HG02571 (cell line): ENCODE measurements around the gene KDM2A.
A peak's percentile ranks its signal among the peaks of the same experiment; 100 is the strongest.
"Not testable (repeated sequence)": the region's sequence is repeated elsewhere in the genome, so short reads cannot be mapped to it uniquely, and the experiment has no call there.

Experiments used
- ATAC-seq: cut with Tn5 transposase; IDR thresholded peaks from one replicate; pipeline ENCODE4 v1.9.1; 2021; ENCODE audit warnings: mild to moderate bottlenecking, moderate library complexity; ENCODE audit not compliant: unreplicated experiment

KDM2A gene

DNA sequence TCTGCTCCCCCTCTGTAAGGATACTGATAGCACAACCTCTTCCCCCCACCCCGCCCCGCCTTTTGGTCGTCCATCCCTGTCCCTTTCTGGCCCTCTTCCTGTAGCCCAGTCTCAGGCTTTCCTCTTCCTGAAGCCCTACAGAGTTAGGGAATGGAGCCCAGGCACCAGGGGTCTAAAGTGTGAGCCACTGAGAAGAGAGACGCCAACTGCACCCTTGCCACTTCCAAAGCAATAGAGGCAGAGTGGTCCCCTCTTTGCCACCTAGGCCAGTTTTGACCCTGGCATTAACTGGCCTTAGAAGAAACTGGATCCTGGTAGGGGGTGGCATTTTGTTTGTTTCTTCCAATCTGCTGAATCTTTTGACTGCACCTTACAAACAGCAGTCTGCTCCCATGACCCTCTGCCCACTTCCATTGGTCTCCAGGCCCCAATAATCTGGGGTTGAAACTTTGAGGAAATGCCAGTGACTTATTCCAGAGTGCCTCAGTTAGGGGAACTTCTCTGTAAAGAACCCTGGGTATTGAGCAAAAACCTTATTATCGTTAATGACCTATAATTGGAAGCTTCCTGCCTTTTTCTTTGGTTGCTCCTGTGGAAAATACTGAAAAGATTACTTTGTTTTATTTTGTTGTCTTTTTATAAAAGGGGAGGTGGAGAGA, 137.5 kb downstream of the KDM2A start:
- no peak for ATAC-seq

DNA sequence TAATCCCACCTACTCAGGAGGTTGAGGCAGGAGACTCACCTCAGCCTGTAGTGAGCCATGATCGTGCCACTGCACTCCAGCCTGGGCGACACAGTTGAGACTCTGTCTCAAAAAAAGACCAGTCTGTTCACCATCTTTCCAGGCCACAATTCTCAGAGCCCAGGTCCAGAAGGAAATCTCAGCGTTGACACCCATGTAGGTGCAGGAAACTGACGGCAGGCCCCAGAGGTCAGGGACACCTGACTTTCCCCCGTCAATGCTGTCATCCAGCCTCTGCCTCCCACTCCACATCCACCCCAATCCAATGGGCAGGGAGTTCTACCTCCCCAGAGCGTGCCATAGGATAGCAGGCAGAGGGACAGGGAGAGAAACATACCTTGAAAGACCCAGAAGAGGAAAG, 141.3 kb downstream of the KDM2A start:
- no peak for ATAC-seq

DNA sequence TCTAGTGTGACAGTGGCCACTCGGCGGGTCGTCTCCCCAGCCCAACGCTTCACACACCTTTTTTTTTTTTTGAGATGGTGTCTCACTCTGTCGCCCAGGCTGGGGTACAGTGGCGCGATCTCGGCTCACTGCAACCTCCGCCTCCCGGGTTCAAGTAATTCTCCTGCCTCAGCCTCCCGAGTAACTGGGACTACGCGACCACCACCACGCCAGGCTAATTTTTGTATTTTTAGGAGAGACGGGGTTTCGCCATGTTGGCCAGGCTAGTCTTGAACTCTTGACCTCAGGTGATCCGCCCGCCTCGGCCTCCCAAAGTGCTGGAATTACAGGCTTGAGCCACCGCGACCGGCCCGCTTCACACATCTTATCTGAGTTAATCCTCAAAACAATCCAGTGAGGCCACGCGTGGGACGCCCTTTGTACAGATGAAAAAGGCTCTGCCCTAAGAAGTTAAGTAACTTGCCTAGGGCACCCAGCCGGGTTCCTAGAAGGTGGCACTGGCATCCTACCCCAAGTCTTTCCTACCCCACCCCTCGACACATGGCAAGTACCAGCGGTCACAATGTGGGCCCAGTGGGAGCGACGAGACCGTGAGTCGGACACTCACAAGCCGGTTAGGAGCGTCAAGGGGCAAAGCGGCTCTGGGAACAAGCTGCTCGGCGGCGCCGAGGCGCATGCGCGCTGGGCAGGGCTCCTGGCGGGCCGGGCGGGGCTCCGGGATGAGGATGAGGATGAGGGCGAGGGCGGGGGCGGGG, 142.0 kb downstream of the KDM2A start:
- ATAC-seq = not testable (repeated sequence)

DNA sequence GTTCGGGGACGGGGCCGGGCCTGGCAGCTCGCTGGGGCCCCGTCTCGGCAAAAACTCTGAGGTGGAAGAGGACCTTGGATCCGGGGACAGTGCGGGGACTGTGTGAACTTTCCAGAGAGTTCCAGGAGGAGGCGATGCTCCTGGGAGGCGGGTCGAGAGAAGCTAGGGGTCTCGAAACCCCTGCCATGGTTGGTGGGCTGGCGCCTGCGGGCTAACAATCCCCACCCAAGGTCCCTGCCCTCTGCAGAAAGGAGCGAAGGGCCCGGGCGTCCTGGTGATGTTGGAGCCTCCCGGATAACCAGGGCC, 142.5 kb downstream of the KDM2A start:
- no peak for ATAC-seq

DNA sequence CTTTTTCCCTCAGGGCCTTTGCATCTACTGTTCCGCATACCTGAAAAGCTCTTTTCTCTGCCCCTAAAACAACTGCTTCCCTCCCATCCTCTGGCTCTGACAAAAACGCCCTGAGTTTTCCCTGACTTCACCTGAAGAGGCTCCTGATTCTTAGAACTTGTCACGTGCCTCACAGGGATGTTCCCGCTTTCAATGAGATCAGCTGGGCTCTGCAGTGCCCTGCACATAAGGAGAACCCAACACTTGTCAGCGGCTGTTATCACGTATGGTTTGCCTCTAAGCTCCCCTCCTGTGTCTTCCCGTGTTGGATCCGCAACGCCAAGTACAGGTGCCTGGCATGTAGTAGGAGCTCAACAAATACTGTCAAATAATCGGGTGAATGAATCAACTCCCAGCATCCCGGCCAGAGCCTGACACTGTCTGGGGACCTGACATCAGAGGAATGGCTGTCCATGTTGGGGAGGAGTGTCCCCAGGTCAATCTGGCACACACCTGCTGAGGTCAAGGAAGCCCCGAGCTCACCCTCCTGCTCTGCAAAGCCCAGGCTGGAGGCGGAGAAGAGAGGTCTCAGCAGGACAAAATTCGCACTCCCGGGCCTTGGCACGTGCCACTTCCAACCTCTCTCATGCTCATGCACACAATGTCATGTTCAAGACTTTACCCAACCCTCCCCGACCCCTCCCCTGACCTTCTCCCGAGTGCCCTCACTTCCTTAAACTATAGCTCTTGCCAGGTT, 143.1 kb downstream of the KDM2A start:
- ATAC-seq = no peak

DNA sequence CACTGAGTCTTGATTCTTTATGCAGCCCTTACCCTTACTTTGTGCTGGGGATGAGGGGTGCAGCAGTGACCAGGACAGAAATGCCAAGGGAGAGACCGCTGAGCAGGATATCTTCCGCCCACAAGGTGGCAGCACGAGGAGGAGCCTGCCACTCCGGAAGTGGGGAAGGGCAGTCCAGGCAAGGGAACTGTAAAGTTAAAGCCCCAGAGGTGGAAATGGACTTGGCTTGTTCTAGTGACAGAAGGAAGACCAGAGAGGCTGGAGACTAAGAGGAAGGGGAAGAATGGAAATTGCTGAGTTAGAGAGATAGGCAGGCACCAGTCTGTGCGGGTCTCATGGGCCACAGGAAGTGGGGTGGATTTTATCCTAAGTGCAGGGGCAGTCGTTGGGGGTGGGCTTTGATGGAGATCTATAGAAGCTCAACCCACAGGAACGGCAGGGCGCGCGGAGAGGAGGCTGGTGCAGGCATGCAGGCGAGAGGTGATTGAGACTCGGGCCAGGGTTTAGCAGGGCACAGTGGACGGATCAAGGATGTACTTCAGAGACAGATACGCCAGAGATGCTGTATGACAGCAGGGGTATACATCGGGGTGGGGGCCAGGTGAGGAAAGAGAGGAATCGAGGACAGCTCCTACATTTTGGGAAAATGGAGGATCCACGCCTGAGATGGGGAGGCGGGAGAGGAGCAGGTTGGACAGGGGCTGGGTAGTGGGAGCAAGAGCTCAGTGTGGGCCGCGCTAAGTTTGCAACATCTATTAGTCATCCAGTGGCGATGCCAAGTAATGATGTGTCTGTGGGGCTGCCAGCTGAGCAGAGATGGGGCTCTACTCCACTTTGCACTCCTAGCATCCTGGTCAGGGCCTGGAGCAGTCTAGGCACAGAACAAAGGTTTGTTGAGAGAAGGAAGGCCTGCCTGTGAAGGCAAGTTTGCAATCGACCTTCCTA, 143.9 kb downstream of the KDM2A start:
- no peak for ATAC-seq

DNA sequence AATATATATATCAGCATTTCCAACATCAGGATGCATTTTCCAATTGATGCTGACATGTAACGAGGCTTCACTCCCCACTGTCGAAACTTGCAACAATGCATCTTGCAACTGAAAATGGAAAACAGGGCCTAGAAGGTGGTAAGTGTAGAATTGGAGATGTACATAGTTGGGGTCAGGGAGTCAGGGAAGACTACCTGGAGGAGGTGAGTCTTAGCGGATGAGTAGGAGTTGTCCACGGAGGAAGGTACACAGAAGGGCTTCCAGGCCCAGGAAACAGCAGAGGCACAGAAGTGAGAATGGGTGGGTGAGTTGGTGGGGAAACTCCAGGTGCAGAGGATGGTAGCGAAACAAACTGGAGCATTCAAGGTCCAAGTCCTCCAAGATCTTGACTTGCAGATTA, 145.2 kb downstream of the KDM2A start:
- ATAC-seq = no peak

DNA sequence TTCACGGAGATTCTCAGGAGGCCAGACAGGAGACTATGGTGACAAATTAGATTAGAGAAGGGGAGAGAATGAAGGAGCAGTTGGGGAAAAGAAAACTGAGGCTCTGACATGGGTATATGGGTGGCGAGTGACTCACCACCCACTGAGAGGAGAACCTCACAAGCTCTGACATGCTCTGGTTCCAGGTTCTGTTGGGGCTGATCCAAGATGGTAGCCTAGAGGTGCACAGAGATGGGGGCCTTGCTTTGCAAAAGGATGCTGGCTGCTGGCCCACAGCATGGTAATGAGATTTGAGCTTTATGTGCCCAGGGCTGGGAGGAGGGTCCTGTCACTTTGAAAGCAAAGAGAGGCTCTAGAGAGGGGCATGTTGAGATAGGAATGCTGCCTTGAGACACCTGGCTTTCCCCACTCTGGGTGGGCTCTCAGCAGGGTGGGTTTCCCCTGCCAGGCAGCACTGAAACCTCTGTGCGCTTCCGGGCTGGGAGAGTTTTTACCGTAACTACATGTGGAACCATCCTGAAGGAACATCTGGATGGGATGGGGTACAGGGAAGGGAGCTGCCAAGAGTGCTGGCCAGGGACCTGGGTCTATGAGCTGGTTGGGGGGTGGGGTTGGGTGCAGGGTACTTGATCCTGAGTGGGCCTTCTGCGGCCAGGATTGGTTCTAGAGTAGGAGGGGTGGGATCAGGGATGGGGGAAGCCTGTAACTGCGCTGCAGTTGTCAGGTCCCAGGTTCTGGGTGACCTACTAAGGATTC, 146.0 kb downstream of the KDM2A start:
- no peak for ATAC-seq

DNA sequence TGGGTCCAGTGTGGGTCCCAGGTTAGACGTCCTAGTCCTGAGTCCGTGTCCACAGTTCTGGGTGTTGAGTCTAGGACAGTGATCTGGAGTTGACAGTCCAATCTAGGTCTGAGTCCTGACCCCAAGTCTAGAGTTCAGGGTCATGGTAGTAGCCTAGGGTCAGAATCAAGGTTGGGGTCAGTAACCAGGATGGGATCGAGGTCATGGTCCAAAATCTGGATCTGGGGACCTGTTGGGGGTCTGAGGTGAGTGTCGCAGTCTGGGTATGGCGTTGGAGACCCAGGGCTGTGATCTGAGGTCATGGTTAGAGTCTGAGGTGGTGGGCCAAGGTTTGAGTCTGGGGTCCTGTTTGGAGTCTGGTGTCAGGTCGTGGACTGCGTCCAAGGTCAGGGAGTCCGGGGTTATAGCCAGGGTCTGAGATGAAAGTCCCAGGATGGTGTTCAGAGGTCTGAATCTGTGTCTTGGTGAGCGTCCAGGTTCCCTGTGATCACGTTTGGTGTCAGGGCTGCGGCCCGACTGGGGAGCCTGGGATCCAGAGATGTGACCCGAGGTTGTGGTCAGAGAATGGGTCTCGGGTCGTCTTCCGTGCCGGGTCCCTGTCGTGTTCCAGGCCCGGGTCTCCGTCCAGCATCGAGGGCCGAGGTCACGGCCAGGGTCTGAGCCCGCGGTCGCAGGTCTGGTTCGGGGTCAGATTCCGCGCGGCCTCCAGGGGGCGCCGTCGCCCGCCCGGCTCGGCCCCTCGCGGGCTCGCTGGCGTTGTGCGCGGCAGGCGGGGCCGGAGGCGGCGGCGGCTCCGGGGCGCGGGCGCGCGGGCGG, 146.8 kb downstream of the KDM2A start:
- ATAC-seq = peak; percentile 39

DNA sequence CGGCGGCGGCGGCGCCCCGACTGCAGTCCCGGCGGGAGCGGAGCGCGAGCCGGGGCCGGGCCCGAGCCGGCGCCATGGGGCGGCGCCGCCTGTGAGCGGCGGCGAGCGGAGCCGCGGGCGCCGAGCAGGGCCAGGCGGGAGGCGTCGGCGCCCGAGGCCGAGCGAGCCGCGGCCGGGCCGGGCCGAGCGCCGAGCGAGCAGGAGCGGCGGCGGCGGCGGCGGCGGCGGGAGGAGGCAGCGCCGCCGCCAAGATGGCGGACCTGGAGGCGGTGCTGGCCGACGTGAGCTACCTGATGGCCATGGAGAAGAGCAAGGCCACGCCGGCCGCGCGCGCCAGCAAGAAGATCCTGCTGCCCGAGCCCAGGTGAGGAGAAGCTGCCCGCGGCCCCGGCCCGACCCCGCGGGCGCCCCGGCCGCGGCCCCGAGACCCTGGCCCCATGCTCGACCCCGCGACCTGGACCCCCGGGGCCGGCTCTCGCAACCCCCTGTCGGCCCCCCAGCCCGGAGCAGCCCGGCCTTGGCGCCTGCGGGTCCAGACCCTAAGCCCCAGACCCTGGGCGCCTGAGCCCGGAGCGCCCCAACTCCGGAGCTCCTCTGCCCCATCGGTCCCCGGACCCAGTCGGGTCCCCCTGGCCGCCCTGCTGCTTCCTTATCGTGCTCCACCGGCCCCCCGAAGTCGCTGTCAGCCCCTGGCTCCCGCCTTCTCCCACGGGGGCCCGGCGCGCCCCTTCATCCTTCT, 147.6 kb downstream of the KDM2A start, which contains the start of gene GRK2:
Gene GRK2, plus strand, starts transcription at position 25 of the 739 bp plus-strand sequence. Its CDS starts 227 bp downstream, at position 252.
- peak; percentile 10 for ATAC-seq

DNA sequence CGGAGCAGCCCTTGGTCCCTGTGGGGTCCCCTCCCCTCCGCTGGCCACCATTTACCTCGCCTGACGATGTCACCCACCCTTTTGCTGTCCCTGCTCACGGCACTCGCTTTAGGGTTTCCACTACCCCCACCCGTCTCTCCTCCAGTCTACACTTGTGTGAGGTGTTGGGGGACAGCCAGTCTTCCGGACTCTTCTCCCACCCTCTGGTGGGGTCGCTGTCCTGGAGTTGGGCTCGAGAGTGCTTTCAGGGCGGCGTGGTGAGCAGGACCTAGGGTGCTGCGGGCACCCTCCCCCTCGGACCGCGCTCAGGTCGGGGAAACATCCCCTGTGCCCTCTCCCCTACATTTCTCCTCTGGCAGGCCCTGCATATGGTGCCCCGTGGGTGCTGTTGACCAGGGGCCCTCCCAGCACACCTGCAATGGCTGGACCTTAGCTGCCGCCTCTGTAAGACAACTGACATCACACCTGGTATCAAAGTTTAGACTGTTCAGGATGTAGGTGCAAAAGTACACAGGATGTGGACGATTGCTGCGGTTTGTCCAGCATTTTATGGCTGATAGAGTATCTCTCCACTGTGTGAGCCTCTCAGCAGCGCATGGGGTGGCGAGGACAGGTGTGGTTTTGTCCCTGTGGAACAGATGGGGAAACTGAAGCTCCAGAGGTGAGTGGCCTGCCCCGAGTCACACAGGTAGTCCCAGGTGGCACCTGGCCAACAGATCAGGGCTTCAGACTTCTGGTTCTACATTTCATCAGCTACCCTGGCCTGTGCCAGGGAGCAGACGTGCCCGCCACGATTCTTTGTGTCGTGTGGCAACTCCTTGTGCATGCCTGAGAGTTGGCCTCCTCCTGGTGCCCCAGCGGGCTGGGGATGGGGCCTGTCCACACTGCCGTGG, 148.4 kb downstream of the KDM2A start:
- ATAC-seq = no peak

DNA sequence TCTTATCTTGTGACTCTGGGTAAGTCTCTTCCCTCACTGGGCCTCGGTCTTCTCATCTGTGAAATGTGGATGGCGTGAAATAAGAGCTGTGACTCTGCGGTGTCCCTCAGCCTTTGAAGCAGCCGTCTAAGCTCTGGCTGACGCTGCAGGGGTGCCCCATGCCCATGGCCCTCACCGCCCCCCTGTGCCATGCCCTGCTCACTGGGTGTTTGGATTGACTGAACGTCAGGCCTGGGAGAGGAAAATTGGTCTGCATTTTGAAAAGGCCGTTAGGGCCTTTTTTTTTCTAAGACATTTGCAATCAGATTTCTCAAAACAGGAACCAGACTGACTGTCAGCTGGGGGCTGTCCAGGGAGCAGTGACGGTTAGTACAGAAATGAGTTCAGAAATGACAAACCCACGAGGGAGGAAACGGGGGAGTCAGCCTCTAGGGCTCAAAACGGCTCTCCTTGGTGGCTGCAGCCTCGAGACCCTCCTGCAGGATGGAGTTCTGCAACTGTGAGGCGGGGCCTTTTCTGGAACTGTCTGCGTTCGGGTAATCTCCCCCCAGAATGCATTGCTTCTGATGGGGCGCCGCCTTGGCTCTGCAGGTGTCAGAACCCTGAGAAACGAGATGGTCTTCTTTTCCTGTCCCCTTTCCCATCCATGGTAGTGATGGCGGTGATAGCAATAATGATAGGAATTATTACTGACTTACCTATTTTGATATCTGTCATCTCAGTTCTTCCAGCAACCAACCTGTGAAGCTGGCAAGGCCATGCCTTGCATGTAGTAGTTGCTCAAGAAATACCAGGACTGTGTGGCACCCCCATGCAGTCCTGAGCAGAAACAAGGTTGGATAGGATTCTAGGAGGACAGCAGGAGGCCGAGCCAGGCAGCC, 149.3 kb downstream of the KDM2A start:
- no peak for ATAC-seq

DNA sequence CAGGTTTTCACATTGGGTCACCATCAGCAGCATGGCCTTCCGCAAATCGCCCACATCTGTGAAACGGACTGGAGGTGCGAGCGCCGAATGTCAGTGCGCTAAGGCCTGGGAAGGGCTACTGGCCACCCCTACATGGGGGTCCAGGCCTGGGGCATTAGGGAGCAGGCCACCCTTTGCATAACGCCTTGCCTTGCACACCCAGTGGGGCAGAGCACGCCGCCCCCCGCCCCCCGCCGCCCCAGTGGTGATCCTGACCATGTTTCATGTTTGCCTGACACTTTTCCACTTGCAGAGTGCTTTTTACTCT, 149.9 kb downstream of the KDM2A start:
- no peak for ATAC-seq

DNA sequence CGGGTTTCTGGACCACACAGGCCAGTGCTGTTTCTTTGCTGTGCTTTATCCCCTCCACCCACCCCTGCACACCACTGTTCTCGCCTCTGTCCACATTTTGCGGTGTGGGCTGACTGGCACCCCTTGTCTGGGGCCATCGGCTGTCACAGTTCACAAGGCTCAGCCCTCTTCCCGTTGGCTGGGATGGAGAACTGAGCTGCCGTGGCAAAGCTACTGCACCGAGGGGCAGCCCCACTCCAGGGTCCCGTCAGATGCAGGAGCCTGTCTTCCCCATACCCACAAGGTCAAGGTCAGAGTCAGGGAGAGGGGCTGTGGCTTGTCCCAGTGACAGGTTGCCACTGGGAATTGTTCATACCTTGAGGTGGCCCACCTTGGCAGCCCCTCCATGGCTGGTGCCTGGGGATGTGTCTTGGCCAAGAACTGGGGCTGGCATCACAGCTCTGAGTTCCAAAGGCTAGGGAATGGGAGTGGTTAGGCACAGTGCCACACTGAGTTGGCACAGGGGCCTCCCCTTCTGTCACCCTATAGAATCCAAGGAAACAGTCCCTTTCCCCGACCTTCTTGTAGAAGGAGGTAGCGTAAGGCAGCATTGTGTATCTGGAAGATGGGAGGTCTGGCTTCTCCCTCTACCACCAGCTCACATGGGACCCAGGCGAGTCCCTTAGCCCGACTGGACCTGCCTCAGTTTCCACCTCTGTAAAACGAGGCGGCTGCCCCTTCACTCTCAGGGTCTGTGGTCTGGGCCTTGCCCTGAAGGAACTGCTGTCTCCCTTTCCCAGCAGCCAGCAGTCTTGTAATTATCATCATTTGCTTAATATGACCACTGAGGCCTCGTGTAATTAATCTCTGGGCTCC, 150.6 kb downstream of the KDM2A start:
- no peak for ATAC-seq

DNA sequence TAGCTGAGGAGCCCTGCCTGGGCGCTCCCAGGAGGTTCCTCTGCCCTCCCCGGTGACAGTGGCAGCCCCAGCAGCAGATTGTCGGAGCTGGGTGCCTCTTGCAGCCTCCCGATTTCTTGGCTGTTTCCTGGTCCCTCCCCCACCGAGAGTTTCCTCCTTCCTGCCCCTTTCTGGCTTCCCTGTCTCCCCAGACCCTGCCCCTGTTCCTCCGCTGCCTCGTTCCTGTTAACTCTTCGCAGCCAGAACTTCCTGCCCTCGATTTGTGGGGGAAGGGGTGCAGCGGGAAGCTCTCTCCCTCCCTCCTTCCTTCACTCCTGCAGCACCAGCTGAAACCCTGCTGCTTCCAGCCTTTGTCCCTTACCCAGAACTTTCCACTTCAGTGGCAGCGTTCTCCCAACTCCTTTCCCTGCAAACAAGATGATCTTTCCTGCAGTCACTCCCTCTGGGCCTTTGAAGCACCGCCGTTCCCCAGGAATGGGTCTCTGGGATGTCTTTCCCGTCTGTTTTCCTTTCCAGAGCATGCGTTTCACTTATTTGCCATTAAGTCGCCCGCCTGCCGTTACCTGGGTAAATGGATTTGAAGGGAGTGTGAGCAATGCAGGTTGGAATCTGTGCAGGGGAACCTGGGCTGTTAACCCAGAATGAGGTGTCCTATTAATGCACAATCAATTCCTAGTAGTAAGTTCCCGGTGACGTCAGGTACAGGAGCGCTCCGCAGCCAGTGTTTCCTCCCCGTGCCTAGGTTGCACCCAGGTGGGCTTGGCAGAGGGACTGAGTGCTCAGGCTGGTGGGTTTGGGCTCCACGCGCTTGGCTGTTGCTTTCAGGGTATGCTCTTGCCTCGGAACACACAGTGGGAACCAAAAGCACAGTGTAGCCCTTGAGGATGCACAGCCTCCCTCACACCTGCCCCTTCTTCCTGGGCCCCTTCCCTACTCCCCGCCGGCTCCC, 151.5 kb downstream of the KDM2A start:
- ATAC-seq = no peak
